ENCODE results near the gene LDLRAD3.

DNA sequence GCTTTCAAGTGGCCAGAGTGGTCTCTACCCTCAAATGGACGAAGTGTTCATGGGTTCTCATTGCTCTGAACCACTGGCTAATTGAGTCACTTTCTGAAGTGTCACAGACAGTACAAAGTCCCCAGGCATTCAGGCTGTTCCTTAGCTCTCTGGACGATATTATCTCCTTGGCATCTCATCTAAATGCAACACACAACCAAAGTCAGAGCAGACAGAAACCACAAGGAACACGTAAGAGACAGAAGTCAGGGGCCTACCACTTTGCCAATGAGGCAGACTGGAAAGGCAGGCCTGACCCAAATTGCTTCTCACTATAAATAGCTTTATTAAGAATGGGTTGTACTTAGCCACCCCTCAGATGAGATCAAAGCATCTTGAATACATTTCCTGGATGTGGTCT is 29.0 kb upstream of the LDLRAD3 start:
- TF ChIP-seq, protein P1, sequence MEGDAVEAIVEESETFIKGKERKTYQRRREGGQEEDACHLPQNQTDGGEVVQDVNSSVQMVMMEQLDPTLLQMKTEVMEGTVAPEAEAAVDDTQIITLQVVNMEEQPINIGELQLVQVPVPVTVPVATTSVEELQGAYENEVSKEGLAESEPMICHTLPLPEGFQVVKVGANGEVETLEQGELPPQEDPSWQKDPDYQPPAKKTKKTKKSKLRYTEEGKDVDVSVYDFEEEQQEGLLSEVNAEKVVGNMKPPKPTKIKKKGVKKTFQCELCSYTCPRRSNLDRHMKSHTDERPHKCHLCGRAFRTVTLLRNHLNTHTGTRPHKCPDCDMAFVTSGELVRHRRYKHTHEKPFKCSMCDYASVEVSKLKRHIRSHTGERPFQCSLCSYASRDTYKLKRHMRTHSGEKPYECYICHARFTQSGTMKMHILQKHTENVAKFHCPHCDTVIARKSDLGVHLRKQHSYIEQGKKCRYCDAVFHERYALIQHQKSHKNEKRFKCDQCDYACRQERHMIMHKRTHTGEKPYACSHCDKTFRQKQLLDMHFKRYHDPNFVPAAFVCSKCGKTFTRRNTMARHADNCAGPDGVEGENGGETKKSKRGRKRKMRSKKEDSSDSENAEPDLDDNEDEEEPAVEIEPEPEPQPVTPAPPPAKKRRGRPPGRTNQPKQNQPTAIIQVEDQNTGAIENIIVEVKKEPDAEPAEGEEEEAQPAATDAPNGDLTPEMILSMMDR (optimal IDR thresholded peaks at IDR 0.05 in 1 of 3, IDR thresholded peaks at IDR 0.05 in 1 of 3, conservative IDR thresholded peaks at IDR 0.05 in 1 of 3; ENCODE audit: extremely low read depth in 1 of 3, insufficient read depth in 2 of 3, low read length in 3 of 3) = no peak
- TF ChIP-seq EZH2 (IDR thresholded peaks at IDR 0.05; ENCODE audit: low read length) = no peak

All from keratinocyte (primary cell).